WI38 (cell line): ENCODE data around the gene XBP1.
A peak's percentile ranks its signal among the peaks of the same experiment; 100 is the strongest.
"Not testable (repeated sequence)": the region's sequence is repeated elsewhere in the genome, so short reads cannot be mapped to it uniquely, and the experiment has no call there.

Source experiments
- H3K4me3 ChIP-seq: 2 replicates; pipeline ENCODE4 v1.5.1; 2011; ENCODE audit warnings: low read depth, mild to moderate bottlenecking, control low read depth, low read length
- CTCF ChIP-seq: IDR thresholded peaks from 2 replicates; pipeline ENCODE4 v1.5.1; 2012; ENCODE audit warnings: low read depth, mild to moderate bottlenecking, control low read depth, low read length

Gene XBP1

GRCh38 chr22:28800308-28801041, at the start of gene XBP1:
Gene XBP1, minus strand, starts transcription at chr22:28800569.
- TF ChIP-seq CTCF: no peak

GRCh38 chr22:28846994-28847393, 46.6 kb upstream of the XBP1 start:
- H3K4me3 ChIP-seq: no peak overlapping the region
- TF ChIP-seq CTCF: no peak

More at GRCh38 chr22:28800308-28801041, at the start of gene XBP1:
- peak within 1 kb of the TSS; percentile 98 for H3K4me3 ChIP-seq

- H3K4me3 ChIP-seq: not testable (repeated sequence)
Observed at GRCh38 chr22:28844277-28844676, 43.9 kb upstream of the XBP1 start.

- TF ChIP-seq CTCF: no peak
- H3K4me3 ChIP-seq: no peak overlapping the region
Observed at GRCh38 chr22:28843633-28844032, 43.3 kb upstream of the XBP1 start.

- TF ChIP-seq CTCF: no peak
- no peak overlapping the region for H3K4me3 ChIP-seq
Observed at GRCh38 chr22:28841111-28841510, 40.7 kb upstream of the XBP1 start.

GRCh38 chr22:28838971-28839370, 38.6 kb upstream of the XBP1 start:
- H3K4me3 ChIP-seq: no peak overlapping the region
- no peak for TF ChIP-seq CTCF

- TF ChIP-seq CTCF: no peak
Observed at GRCh38 chr22:28837640-28838039, 37.3 kb upstream of the XBP1 start.

GRCh38 chr22:28835630-28836189, 35.3 kb upstream of the XBP1 start:
- TF ChIP-seq CTCF: no peak
- H3K4me3 ChIP-seq: no peak overlapping the region

More at GRCh38 chr22:28837640-28838039, 37.3 kb upstream of the XBP1 start:
- H3K4me3 ChIP-seq: no peak overlapping the region
